HG03432 (cell line): Measurements from ENCODE around the gene PACSIN1.
"Not testable (repeated sequence)": the region's sequence is repeated elsewhere in the genome, so short reads cannot be mapped to it uniquely, and the experiment has no call there.

Source experiments
- ATAC-seq: cut with Tn5 transposase; IDR thresholded peaks from one replicate; pipeline ENCODE4 v1.9.1; 2021; ENCODE audit warnings: mild to moderate bottlenecking, moderate library complexity; ENCODE audit not compliant: unreplicated experiment

PACSIN1 gene

GRCh38 chr6:34457742-34458735, 7.8 kb upstream of the PACSIN1 start:
- no peak for ATAC-seq

- no peak for ATAC-seq
These were observed 5.8 kb upstream of the PACSIN1 start for GRCh38 chr6:34459899-34460593.

- ATAC-seq: no peak
These were observed 4.9 kb upstream of the PACSIN1 start for GRCh38 chr6:34460796-34461507.

GRCh38 chr6:34462010-34462409, 3.9 kb upstream of the PACSIN1 start:
- ATAC-seq: no peak

DNA sequence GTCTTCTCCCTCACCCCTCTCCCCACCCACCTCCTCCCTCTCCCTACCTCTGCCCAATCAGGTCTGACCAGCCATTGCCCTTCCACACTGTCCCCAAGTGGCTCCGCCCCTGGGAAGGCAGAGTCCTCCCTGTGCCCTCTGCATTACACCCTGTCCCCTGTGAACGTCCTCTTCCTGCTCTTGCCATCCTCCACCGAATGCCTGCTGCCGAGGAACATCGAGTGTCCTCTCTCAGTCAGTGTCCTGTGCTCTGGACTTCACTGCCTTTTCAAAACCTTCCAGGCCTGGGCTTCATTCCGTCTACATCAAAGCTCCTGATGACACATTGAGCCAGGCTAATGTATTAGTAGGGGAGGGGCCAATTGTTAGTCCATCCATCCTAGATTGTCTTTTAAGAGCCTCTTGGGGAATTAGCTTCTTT, 3.3 kb upstream of the PACSIN1 start:
- no peak for ATAC-seq

DNA sequence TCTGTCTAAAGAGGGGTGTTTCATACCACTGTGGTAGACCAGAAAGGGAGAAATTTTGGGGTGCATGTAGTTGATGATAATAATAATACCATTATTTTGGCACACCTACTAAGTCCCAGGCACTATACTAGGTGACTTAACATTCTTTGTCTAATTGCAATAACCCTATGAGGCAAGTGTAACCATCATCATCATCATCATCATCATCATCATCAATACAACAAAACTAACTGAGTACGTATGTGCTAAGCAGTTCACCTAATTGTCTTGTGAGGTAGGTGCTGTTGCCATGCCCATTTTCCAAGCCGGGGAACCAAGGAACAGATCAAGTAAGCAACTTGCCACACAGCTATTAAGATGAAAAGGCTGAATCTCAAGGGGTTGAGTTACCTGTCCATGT, 2.6 kb upstream of the PACSIN1 start:
- no peak for ATAC-seq

- ATAC-seq: no peak
These were observed 2.0 kb upstream of the PACSIN1 start for GRCh38 chr6:34463849-34464248.

DNA sequence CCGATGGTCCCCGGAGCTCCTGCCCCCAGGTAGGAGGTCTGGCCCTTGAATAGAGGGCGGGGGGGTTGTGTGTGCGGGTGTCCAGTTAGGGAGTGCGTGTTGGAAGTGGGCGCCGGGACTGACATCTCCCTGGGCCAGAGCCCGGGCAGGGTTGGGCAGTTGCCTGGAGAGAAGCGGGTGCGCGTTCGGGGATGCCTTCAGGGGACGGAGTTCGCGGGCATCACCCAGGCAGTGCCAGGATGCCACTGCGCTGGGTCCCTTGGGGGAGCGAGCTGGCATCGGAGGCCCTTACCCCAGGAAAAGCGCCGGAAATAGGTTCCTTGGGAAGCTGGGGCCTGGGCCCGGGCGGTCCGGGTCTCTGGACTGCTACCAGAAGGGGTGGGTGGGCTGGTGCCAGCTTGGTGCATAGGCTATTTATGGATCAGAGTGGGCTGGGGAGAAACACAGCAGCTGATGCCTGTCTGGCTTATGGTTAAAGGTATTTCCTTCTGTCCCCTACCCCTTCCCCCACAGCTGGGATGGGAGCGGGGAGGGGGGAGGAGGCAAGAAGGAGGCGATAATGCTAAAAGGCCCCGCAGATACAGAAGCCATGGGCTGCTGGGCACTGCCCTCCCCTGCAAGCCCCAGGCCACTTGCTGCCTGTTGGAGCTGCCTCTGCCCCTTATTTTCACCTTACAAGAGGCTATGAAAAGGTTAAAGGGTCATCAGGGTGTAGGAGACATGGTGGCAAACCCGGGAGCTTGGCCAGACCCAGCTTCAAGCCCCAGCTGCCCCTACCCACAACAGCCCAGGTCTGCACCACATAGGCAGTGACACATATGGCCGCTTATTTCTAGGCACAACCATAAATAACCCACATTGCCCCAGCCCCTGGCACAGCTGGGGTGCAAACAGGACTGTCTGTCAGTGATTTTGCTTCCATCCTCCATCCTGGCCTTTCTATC, 638 bp downstream of the PACSIN1 start:
- ATAC-seq: no peak

- ATAC-seq: peak; percentile 76
These were observed 2.6 kb downstream of the PACSIN1 start for GRCh38 chr6:34468378-34468892.

- ATAC-seq: no peak
These were observed 3.6 kb downstream of the PACSIN1 start for GRCh38 chr6:34469499-34469898.

- ATAC-seq: no peak
These were observed 6.5 kb downstream of the PACSIN1 start for GRCh38 chr6:34472425-34472824.

GRCh38 chr6:34473967-34474366, 8.1 kb downstream of the PACSIN1 start:
- no peak for ATAC-seq

DNA sequence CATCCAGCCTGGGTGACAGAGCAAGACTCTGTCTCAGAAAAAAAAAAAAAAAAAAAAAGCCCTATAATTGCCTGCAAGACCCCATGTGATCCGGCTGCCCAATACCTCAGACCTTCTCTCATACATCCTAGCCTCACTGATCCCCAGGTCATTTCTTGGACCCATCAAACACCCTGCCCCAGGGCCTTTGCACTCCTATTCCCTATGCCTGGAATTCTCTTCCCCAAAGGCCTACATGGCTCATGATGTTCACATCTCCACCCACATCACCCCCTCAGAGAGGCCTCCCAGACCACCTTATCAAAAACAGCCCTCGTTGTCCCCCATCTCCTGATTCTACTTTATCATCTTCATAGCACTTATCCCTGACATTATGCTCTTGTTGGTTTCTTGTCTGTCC, 8.9 kb downstream of the PACSIN1 start:
- ATAC-seq: no peak

DNA sequence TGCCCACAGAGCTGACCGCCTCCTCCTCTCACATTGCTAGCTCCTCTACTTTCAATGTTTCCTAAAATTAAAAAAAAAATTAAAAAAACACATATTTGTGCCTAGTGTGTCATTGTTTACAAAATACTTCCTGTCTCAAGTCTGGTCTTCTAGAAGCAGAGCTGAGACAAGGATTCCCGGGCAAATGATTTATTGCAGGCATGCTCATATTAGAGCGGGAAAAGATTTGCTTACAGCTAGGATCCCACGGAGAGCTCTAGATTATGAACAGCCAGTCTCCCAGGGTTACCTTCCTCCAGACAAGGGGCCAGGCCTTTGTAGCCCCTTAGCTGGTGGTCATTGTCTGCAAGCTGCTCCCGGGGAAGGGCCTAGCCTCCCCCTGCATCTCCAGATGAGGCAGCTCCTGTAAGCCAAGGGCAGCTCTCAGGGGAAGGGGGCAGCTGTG, 9.4 kb downstream of the PACSIN1 start:
- no peak for ATAC-seq

GRCh38 chr6:34475767-34476328, 10.0 kb downstream of the PACSIN1 start:
- no peak for ATAC-seq

GRCh38 chr6:34476447-34476846, 10.6 kb downstream of the PACSIN1 start:
- no peak for ATAC-seq

DNA sequence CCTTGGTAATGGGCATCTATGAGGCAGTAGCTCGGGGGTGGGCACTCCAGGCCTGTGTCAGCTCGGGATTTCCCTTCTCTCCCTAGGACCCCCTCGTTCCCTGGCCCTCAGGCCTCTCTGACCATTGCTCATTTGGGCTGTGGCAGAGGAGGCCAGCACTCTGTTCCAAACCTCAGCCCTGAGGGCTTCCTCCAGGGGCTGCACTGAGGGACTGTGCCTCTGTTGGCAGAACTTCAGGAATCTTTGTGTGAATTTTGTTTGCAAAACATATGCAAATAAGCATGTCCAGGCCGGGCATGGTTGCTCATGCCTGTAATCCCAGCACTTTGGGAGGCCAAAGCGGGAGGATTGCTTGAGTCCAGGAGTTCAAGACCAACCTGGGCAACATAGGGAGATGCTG, 11.0 kb downstream of the PACSIN1 start:
- no peak for ATAC-seq

DNA sequence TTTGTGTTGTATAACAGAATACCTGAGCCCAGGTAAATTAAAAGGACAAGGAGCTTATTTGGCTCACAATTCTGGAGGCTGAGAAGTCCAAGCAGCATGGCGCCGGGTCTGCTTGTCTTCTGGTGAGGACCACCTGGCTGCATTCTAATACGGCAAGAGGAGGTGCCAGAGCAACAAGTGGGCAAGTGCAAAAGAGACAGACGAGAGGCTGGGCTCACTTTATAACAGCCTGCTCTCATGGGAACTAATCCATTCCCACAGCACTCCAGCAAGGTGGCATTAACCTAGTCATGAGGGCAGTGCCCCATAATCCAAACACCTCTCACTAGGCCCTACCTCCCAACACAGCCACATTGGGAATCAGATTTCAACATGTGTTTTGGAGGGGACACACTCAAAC, 12.9 kb downstream of the PACSIN1 start:
- no peak for ATAC-seq

DNA sequence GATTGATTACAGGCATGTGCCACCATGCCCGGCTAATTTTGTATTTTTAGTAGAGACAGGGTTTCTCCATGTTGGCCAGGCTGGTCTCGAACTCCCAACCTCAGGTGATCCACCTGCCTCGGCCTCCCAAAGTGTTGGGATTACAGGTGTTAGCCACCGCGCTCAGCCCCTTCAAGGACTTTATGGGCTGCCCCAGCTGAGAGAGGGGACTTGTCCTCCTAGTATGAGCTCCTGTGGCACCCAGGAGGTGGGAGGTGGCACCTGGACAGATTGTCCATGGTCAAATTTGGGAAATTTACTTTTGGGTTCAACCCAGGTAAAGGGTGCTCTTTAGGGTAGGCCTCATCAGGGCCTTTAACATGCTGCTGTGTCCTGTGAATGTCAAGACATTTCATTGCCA, 17.9 kb downstream of the PACSIN1 start:
- ATAC-seq: not testable (repeated sequence)

- ATAC-seq: no peak
These were observed 18.5 kb downstream of the PACSIN1 start for GRCh38 chr6:34484391-34484790.
